Measurements from ENCODE around the gene ZDHHC11B.
"Not testable (repeated sequence)": the region's sequence is repeated elsewhere in the genome, so short reads cannot be mapped to it uniquely, and the experiment has no call there.

The ZDHHC11B gene

GRCh38 chr5:682651-683358 is 101.7 kb downstream of the ZDHHC11B start:
- H3K9me3 Mint-ChIP-seq, H3K27ac Mint-ChIP-seq, H3K4me1 Mint-ChIP-seq, H3K36me3 Mint-ChIP-seq, H3K27me3 Mint-ChIP-seq, H3K4me3 Mint-ChIP-seq: not testable (repeated sequence)

GRCh38 chr5:682216-682615 is 102.3 kb downstream of the ZDHHC11B start:
- not testable (repeated sequence) for H3K9me3 Mint-ChIP-seq, H3K27me3 Mint-ChIP-seq, H3K4me3 Mint-ChIP-seq, H3K36me3 Mint-ChIP-seq, H3K4me1 Mint-ChIP-seq, H3K27ac Mint-ChIP-seq

- H3K9me3 Mint-ChIP-seq, H3K27ac Mint-ChIP-seq, H3K4me3 Mint-ChIP-seq, H3K27me3 Mint-ChIP-seq, H3K4me1 Mint-ChIP-seq, H3K36me3 Mint-ChIP-seq: not testable (repeated sequence)
Observed at GRCh38 chr5:681317-682191, 103.0 kb downstream of the ZDHHC11B start.

GRCh38 chr5:680836-681235 is 103.7 kb downstream of the ZDHHC11B start:
- not testable (repeated sequence) for H3K36me3 Mint-ChIP-seq, H3K27me3 Mint-ChIP-seq, H3K9me3 Mint-ChIP-seq, H3K4me1 Mint-ChIP-seq, H3K27ac Mint-ChIP-seq, H3K4me3 Mint-ChIP-seq

- not testable (repeated sequence) for H3K27ac Mint-ChIP-seq, H3K4me1 Mint-ChIP-seq, H3K4me3 Mint-ChIP-seq, H3K36me3 Mint-ChIP-seq, H3K27me3 Mint-ChIP-seq, H3K9me3 Mint-ChIP-seq
Observed at GRCh38 chr5:680118-680795, 104.3 kb downstream of the ZDHHC11B start.

- not testable (repeated sequence) for H3K27me3 Mint-ChIP-seq, H3K4me1 Mint-ChIP-seq, H3K36me3 Mint-ChIP-seq, H3K9me3 Mint-ChIP-seq, H3K4me3 Mint-ChIP-seq, H3K27ac Mint-ChIP-seq
Observed at GRCh38 chr5:679166-679895, 105.2 kb downstream of the ZDHHC11B start.

GRCh38 chr5:678521-678920 is 106.0 kb downstream of the ZDHHC11B start:
- H3K4me3 Mint-ChIP-seq, H3K9me3 Mint-ChIP-seq, H3K27me3 Mint-ChIP-seq, H3K4me1 Mint-ChIP-seq, H3K36me3 Mint-ChIP-seq, H3K27ac Mint-ChIP-seq: not testable (repeated sequence)

GRCh38 chr5:677131-678101 is 107.1 kb downstream of the ZDHHC11B start:
- Mint-ChIP-seq H3K27ac (no peak overlapping the region), H3K27me3 (no peaks in the 10 kb centered on the region), H3K9me3 (no peaks in the 10 kb centered on the region), H3K36me3 (no peaks in the 10 kb centered on the region), H3K4me1 (peaks cover 7% of the 10 kb centered on the region), H3K4me3 (no peak overlapping the region)

- Mint-ChIP-seq H3K36me3 (no peaks in the 10 kb centered on the region), H3K9me3 (no peaks in the 10 kb centered on the region), H3K4me3 (no peak overlapping the region), H3K27me3 (no peaks in the 10 kb centered on the region), H3K4me1 (peaks cover 9% of the 10 kb centered on the region), H3K27ac (no peak overlapping the region)
Observed at GRCh38 chr5:676699-677076, 107.8 kb downstream of the ZDHHC11B start.

GRCh38 chr5:675871-676698 is 108.4 kb downstream of the ZDHHC11B start:
- peak overlapping the region; percentile 41 for H3K27ac Mint-ChIP-seq
- H3K27me3 Mint-ChIP-seq = no peaks in the 10 kb centered on the region
- no peaks in the 10 kb centered on the region for H3K36me3 Mint-ChIP-seq

GRCh38 chr5:675111-675870 is 109.2 kb downstream of the ZDHHC11B start:
- Mint-ChIP-seq H3K4me3 (no peak overlapping the region), H3K36me3 (no peaks in the 10 kb centered on the region), H3K4me1 (peaks cover 9% of the 10 kb centered on the region), H3K27ac (no peak overlapping the region), H3K27me3 (no peaks in the 10 kb centered on the region), H3K9me3 (no peaks in the 10 kb centered on the region)

More at GRCh38 chr5:675871-676698, 108.4 kb downstream of the ZDHHC11B start:
- Mint-ChIP-seq H3K9me3 (no peaks in the 10 kb centered on the region), H3K4me1 (peaks cover 9% of the 10 kb centered on the region), H3K4me3 (no peak overlapping the region)

- Mint-ChIP-seq H3K36me3 (no peaks in the 10 kb centered on the region), H3K9me3 (no peaks in the 10 kb centered on the region), H3K4me1 (peaks cover 9% of the 10 kb centered on the region), H3K27ac (no peak overlapping the region), H3K27me3 (no peaks in the 10 kb centered on the region), H3K4me3 (no peak overlapping the region)
Observed at GRCh38 chr5:674630-675011, 109.9 kb downstream of the ZDHHC11B start.

GRCh38 chr5:673831-674629 is 110.5 kb downstream of the ZDHHC11B start:
- Mint-ChIP-seq H3K27ac (no peak overlapping the region), H3K36me3 (no peaks in the 10 kb centered on the region), H3K27me3 (no peaks in the 10 kb centered on the region), H3K9me3 (no peaks in the 10 kb centered on the region), H3K4me3 (no peak overlapping the region), H3K4me1 (peaks cover 9% of the 10 kb centered on the region)
